Sigmoid colon (tissue), 7 donors: Measurements from ENCODE around the gene TAS2R40. TPM values are rescaled to one million over a fixed set of nuclear protein-coding genes. Genes with fewer than 3 reads are reported as not detected.

Experiments used
- DNase-seq: peaks from one replicate; pipeline ENCODE4 v3.0.0-alpha.2; 2019
- H3K27ac ChIP-seq, 4 donors: fragments of 200-600 bp; sonication (generic); one replicate each; pipeline ENCODE4 v1.5.1; 2016 to 2019; ENCODE audit warnings: mild to moderate bottlenecking in 1 of 4
- H3K27me3 ChIP-seq, 3 donors: fragments of 200-600 bp; sonication (generic); one replicate each; pipeline ENCODE4 v1.5.1; 2019; ENCODE audit warnings: mild to moderate bottlenecking in 1 of 3
- H3K36me3 ChIP-seq, 4 donors: fragments of 200-600 bp; sonication (generic); one replicate each; pipeline ENCODE4 v1.5.1; 2016 to 2019
- H3K4me1 ChIP-seq, 4 donors: fragments of 200-600 bp; sonication (generic); one replicate each; pipeline ENCODE4 v1.5.1; 2017 to 2019
- H3K4me3 ChIP-seq, 4 donors: fragments of 200-600 bp; sonication (generic); one replicate each; pipeline ENCODE4 v1.5.1; 2017 to 2019; ENCODE audit warnings: mild to moderate bottlenecking in 2 of 4, moderate library complexity in 1 of 4
- H3K9me3 ChIP-seq, 4 donors: fragments of 200-600 bp in 3 of 4; sonication (generic) in 3 of 4; one replicate each; pipeline versions ENCODE4 v1.5.1 to v1.6.1; 2013 to 2019
- CTCF ChIP-seq, 4 experiments: fragments of 450-650 bp in 3 of 4; fragments of 200-600 bp in 1 of 4; IDR thresholded peaks; one replicate each; pipeline ENCODE4 v1.5.1; 2016 to 2019; ENCODE audit warnings: antibody characterized with exemption in 4 of 4, mild to moderate bottlenecking in 3 of 4, moderate library complexity in 2 of 4
- EP300 ChIP-seq, 4 donors: sonication (generic); formaldehyde crosslinking; IDR thresholded peaks; one replicate each; pipeline ENCODE4 v1.6.1; 2017; ENCODE audit warnings: antibody characterized with exemption in 4 of 4
- POLR2A ChIP-seq, 2 donors: fragments of 450-650 bp; IDR thresholded peaks; one replicate each; pipeline ENCODE4 v1.6.1; 2016; ENCODE audit warnings: antibody characterized with exemption in 2 of 2, mild to moderate bottlenecking in 2 of 2, moderate library complexity in 2 of 2
- POLR2AphosphoS5 ChIP-seq, 4 donors: sonication (generic); formaldehyde crosslinking; IDR thresholded peaks; one replicate each; pipeline ENCODE4 v1.6.1; 2017; ENCODE audit warnings: antibody characterized with exemption in 4 of 4
- WGBS, 2 donors: extraction: QIAGEN DNeasy Blood & Tissue Kit; methylation state at CpG; one replicate each; pipeline ENCODE4 v1.1.7; 2013; 5-methylcytosine and 5-hydroxymethylcytosine counted together
- intact Hi-C: fragments of 100-400 bp; cut with DNase I; formaldehyde crosslinking; loops from one replicate; pipeline ENCODE4 v1.15.1; 2023
- polyA plus RNA-seq, 3 donors: library from polyadenylated mRNA; stranded (reverse); fragments of 200-250 nt; gene quantifications; one replicate each; pipeline ENCODE4 v1.2.3, GENCODE V29; 2013
- total RNA-seq, 4 donors: library from RNA; depleted of rRNA; stranded (reverse); fragments of >200 nt; gene quantifications; one replicate each; pipeline ENCODE4 v1.1.0, GENCODE V29; 2016
- donor health status: healthy with polysubstance abuse.
- donor health status: Bipolar disorder and iron deficiency.
- donor health status: healthy.

Gene TAS2R40
- total and polyA plus RNA-seq, 7 donors: not detected

- peaks cover 0 to 4% (median 0%) of the 10 kb centered on the region in 4 donors for H3K9me3 ChIP-seq
- no peaks in the 10 kb centered on the region for H3K4me1 ChIP-seq
- no peaks in the 10 kb centered on the region for H3K27me3 ChIP-seq
- 81 to 95% methylated on average over 1 of the region's 1 CpG for WGBS, 2 donors
- H3K36me3 ChIP-seq: no peaks in the 10 kb centered on the region
- intact Hi-C loops: no loop called here
- no peak overlapping the region for H3K4me3 ChIP-seq
- no peak overlapping the region for H3K27ac ChIP-seq
- no peak for DNase-seq
- no peak for TF ChIP-seq POLR2A (IDR thresholded peaks at IDR 0.05)
- TF ChIP-seq EP300 (IDR thresholded peaks at IDR 0.05): no peak
- no peak for TF ChIP-seq POLR2AphosphoS5 (IDR thresholded peaks at IDR 0.05)
- TF ChIP-seq CTCF (IDR thresholded peaks at IDR 0.05): no peak
Observed at GRCh38 chr7:143250822-143251221, 29.0 kb downstream of the TAS2R40 start.

GRCh38 chr7:143252006-143252405, 30.2 kb downstream of the TAS2R40 start:
- WGBS, 2 donors: 69 to 92% methylated on average over 2 of the region's 2 CpGs
- no peaks in the 10 kb centered on the region for H3K36me3 ChIP-seq
- no peak overlapping the region for H3K4me3 ChIP-seq
- H3K27ac ChIP-seq: no peak overlapping the region
- H3K4me1 ChIP-seq: no peaks in the 10 kb centered on the region
- peaks cover 0 to 4% (median 0%) of the 10 kb centered on the region in 4 donors for H3K9me3 ChIP-seq
- intact Hi-C loops: no loop called here
- TF ChIP-seq EP300 (IDR thresholded peaks at IDR 0.05) (no peak), POLR2A (IDR thresholded peaks at IDR 0.05) (no peak), POLR2AphosphoS5 (IDR thresholded peaks at IDR 0.05) (no peak), CTCF (IDR thresholded peaks at IDR 0.05) (no peak)
- no peaks in the 10 kb centered on the region for H3K27me3 ChIP-seq
- DNase-seq: no peak

- Histone ChIP-seq H3K36me3 (no peaks in the 10 kb centered on the region), H3K9me3 (peaks cover 0 to 4% (median 0%) of the 10 kb centered on the region in 4 donors), H3K4me3 (no peak overlapping the region), H3K4me1 (peaks cover 0 to 9% (median 3%) of the 10 kb centered on the region in 4 donors), H3K27me3 (no peaks in the 10 kb centered on the region), H3K27ac (no peak overlapping the region)
- WGBS, 2 donors: 62 to 72% methylated on average over 3 of the region's 3 CpGs
- intact Hi-C loops: no loop called here
- TF ChIP-seq POLR2AphosphoS5 (IDR thresholded peaks at IDR 0.05) (no peak), CTCF (IDR thresholded peaks at IDR 0.05) (no peak), EP300 (IDR thresholded peaks at IDR 0.05) (no peak), POLR2A (IDR thresholded peaks at IDR 0.05) (no peak)
- no peak for DNase-seq
Observed at GRCh38 chr7:143255564-143255963, 33.7 kb downstream of the TAS2R40 start.

- Histone ChIP-seq H3K4me3 (no peak overlapping the region), H3K27me3 (no peaks in the 10 kb centered on the region), H3K36me3 (no peaks in the 10 kb centered on the region), H3K4me1 (peaks cover 0 to 9% (median 3%) of the 10 kb centered on the region in 4 donors), H3K9me3 (peaks cover 0 to 4% (median 0%) of the 10 kb centered on the region in 4 donors), H3K27ac (no peak overlapping the region)
- intact Hi-C loops: no loop called here
- TF ChIP-seq POLR2A (IDR thresholded peaks at IDR 0.05) (no peak), POLR2AphosphoS5 (IDR thresholded peaks at IDR 0.05) (no peak), CTCF (IDR thresholded peaks at IDR 0.05) (no peak), EP300 (IDR thresholded peaks at IDR 0.05) (no peak)
- WGBS, 2 donors: 94 to 95% methylated on average over 3 of the region's 3 CpGs
- DNase-seq: no peak
Observed at GRCh38 chr7:143256325-143256724, 34.5 kb downstream of the TAS2R40 start.

GRCh38 chr7:143256932-143257331, 35.1 kb downstream of the TAS2R40 start:
- 82 to 83% methylated on average over 4 of the region's 4 CpGs for whole genome bisulfite sequencing, 2 donors
- intact Hi-C loops: no loop called here
- TF ChIP-seq CTCF (IDR thresholded peaks at IDR 0.05): no peak

More at GRCh38 chr7:143256932-143257331, 35.1 kb downstream of the TAS2R40 start:
- DNase-seq: no peak
- Histone ChIP-seq H3K27ac (no peak overlapping the region), H3K4me1 (peaks cover 0 to 9% (median 3%) of the 10 kb centered on the region in 4 donors), H3K9me3 (peaks cover 0 to 4% (median 0%) of the 10 kb centered on the region in 4 donors), H3K27me3 (no peaks in the 10 kb centered on the region), H3K4me3 (no peak overlapping the region), H3K36me3 (no peaks in the 10 kb centered on the region)
